Activated T-cell treated with anti-CD3 and anti-CD28 coated beads, Interleukin-2, amount 50 U/mL, for 48 hours (primary cell): ENCODE results near the gene MPHOSPH6.
"Not testable (repeated sequence)": the region's sequence is repeated elsewhere in the genome, so short reads cannot be mapped to it uniquely, and the experiment has no call there.

Experiments used
- DNase-seq, 2 experiments: peaks; one replicate each; pipeline ENCODE4 v3.0.0-alpha.2; 2020

Gene MPHOSPH6

DNA sequence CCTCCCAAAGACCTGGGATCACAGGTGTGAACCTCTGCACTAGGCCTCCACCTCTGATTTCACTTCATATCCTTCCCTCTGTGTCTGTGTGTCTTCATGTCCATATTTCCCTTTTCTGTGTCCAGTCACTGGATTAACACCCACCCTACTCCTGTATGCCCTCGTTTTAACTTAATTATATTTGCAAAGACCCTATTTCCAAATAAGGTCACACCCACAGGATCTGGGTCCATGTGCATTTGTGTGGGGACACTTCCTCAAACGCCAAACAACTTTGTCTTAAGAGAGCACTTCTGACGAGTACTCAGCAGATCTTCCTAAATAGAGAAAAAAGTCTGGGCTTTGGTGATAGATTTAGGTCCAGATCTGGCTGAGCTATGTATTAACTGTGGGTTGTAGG, 56.3 kb downstream of the MPHOSPH6 start:
- DNase-seq: no peak

DNA sequence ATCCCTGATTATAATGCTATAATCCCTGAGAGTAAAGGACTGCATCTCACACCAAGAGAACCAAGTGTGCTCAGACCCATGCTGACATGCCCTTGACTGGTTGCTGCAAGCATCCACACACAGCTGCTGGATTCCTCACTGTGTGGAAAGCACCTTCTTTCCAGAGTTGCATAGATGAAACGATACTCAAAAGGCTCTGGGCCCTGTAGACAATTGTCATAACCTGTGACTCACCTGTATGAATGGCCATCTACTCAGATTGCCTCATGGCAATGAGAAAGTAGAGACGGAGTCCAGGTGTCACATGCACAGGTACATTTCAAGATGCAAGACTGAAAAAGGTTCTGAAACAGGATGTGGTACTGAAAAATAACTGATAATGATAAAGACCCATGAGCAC, 58.1 kb downstream of the MPHOSPH6 start:
- no peak for DNase-seq

DNA sequence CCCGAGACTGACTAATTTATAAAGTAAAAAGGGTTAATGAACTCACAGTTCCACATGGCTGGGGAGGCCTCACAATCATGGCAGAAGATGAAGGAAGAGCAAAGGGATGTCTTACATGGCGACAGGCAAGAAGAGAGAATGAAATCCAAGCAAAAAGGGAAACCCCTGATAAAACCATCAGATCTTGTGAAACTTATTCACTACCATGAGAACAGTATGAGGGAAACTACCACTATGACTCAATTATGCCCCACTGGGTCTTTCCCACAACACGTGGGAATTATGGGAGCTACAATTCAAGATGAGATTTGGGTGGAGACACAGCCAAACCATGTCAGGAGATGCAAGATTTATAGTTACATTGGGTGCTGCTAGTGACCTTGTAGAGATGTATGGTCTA, 60.8 kb downstream of the MPHOSPH6 start:
- not testable (repeated sequence) for DNase-seq

DNA sequence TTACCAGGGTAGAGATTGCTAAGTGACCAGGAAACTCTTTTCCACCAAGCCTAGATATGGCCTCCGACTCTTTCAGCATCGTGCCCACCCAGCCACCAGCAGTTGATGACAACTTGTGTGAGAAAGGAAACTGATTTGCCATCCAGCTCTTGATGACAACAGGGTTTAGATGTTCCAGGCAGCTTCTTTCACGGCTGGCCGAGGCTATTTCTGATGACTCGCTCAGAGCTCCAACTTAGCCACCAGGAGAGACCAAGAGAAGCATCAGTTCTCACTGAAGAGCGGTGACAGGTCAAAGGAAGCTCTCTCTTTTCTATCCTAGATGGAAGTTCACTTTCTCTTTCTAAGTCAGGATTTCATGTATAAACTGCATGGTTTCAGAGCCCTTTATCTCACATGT, 61.2 kb downstream of the MPHOSPH6 start:
- DNase-seq: no peak

DNA sequence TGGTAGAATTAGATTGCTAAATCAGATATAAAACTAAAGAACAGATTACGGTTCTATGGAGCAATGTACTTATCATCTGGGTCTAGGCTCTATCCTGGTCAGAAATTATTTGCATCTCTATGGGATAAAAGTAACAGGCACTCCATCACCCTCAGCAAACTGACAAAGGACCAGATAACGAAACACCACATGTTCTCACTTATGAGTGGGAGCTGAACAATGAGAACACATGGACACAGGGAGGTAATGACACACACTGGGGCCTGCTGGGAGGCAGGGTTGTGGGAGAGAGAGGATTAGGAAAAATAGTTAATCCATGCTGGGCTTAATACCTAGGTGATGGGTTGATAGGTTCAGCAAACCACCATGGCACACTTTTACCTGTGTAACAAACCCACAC, 61.9 kb downstream of the MPHOSPH6 start:
- DNase-seq: no peak

DNA sequence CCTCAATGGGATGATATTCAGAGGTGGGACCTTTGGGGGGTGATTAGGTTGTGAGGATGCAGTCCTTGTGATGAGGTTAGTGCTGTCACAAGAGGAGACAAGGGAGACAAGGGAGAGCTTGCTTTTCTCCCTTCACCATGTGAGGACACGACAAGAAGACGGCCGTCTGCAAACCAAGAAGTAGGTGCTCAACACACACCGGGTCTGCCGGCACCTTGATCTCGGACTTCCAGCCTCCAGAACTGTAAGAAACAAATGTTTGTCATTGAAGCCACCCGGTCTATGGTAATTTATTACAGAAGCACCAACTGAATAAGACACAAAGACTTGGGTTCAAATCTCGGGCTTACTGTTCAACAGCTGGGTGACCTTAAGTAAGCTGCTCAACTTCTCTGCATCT, 64.9 kb downstream of the MPHOSPH6 start:
- no peak for DNase-seq
